HG03565 (cell line): ENCODE measurements around the gene OR2A25.
"Not testable (repeated sequence)": the region's sequence is repeated elsewhere in the genome, so short reads cannot be mapped to it uniquely, and the experiment has no call there.

ENCODE experiments used
- ATAC-seq: cut with Tn5 transposase; IDR thresholded peaks from one replicate; pipeline ENCODE4 v1.9.1; 2021; ENCODE audit warnings: mild to moderate bottlenecking, moderate library complexity; ENCODE audit not compliant: unreplicated experiment

The OR2A25 gene

GRCh38 chr7:144069511-144069910 is at the start of gene OR2A25:
Gene OR2A25, plus strand, starts transcription at chr7:144069811. Its CDS starts 4,409 bp downstream, at chr7:144074220.
- ATAC-seq: no peak

DNA sequence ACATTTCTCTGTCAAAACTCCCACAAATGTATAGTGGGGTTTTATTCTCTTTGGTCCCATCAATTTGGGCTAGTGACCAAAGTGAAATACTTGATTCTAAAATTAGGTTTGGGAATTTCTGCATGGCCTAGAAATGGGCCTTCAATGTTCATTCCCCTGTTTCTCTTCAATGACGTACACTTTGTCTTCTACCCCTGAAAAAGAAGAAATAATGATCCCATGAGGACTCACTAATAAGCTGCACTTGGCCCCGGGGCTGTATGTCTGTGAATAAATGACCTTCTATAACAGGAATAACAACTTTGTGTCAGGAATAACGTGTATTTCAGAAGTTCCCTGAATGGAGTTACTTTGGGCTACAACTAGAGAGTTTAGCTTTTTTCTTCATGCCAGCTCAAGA is 49.3 kb upstream of the OR2A25 start:
- no peak for ATAC-seq

DNA sequence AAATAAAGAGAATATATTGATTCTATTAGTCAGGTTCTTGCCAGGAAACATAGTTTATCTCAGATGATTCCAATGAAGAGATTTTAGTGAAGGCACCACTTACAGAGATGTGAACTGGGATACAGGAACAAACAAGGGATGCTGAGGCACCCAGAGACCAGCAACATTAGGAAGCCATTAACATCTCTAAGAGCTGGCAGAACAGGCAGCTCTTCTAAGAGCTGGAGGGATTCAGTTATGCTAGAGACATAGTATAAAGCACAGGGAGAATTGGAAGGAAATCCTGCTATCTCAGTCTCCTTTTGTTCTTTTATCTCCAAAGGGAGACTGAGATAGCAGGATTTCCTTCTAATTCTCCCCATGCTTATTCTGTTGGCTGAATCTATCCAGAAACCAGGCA is 47.4 kb upstream of the OR2A25 start:
- ATAC-seq: no peak

GRCh38 chr7:144023171-144023827 is 46.3 kb upstream of the OR2A25 start:
- ATAC-seq: no peak

- ATAC-seq: no peak
Observed at GRCh38 chr7:144024213-144024612, 45.4 kb upstream of the OR2A25 start.

DNA sequence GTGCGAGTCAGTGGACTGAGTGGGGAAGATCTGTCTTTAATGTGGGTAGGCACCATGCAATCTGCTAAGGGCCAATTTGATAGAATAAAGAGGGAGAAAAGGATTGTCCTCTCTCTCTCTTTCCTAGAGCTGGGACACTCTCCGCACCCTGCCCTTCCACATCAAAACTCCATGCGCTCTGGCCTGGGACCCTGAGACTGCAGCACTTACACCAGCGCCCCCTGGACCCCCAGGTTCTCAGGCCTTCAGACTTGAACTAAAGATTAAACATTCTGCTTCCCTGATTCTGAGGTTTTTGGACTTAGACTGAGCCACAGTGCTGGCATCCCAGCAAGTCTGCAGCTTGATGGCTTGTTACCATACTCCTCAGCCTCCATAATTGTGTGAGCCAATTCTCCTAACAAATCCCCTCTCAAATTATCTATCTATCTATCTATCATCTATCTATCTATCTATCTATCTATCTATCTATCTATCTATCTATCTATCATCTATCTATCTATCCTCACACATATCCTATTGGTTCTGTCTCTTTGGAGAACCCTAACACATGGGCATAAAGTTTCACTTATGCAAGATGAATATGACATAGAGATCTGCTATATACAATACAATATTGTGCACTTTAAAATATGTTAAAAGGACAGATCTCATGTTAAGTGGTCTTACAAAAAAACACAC is 43.3 kb upstream of the OR2A25 start:
- ATAC-seq: no peak

GRCh38 chr7:144027070-144027469 is 42.5 kb upstream of the OR2A25 start:
- no peak for ATAC-seq

GRCh38 chr7:144027974-144028373 is 41.6 kb upstream of the OR2A25 start:
- ATAC-seq: no peak

DNA sequence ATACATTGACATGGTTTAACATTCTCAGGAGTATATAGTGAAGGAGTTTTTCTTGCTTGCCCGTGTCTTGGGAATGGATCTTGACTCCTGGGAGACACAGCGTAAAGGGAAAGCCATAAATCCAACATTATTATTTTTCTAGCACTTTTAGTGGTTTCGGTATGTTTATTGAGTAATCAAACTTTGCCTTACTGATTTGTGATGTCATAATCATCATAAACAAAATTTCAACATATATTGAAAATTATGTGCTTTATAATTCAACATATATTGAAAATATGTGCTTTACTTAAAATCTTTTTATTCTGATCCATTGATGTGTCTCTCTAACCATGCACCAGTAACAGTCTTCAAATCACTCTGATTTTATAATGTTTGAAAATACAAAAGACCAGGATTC is 41.1 kb upstream of the OR2A25 start:
- no peak for ATAC-seq

DNA sequence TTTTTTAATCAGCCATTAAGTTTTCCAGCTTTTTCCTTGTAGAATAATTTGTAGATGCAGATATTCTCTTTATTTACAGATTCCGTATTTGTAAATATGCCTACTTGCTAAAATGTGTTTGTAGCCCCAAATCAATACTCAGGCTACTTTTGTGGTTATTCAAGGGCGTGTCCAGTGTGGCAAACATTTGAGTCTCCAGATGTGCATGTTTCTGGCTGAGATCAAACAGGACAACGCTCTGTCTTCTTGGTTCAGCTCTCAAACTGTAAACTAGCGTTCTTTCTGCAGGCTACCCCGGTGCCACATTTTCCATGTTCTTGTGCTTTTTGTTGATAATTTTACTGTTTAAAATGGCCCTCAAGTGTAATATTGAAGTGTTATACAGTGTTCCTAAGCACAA is 37.1 kb upstream of the OR2A25 start:
- no peak for ATAC-seq

DNA sequence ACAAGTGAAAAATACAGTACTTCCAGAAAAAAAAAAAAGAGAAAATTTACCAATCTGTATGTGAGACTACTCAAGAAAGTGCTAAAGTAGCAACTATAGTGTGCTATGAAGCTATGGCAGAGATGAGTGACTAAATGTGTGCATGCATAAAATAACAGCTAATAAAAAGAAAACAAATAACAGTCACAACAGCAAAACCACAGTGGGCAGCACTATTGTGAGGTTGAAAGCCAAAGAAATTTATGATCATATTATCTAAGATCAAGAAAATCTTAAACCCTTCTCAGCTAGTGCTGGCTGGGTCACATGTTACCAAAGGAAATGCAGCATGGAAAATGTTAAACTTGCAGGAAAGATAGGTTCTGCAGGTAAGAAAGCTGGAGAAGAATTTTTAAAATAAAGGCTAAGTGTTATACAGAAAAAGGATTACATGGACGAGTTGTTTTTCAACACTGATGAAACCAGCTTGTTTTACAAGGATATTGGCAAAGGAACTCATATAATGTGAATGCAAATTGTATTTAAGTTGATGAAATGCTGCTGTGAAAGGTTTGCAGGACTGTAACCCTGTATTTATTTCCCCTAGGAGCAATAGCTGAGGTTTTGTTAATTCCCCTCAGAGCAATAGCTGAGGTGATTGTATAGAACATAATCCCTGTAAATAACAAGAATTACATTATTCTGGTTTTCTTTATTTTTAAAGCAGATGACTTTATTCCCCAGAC is 36.5 kb upstream of the OR2A25 start:
- no peak for ATAC-seq

GRCh38 chr7:144035385-144035784 is 34.2 kb upstream of the OR2A25 start:
- no peak for ATAC-seq

- no peak for ATAC-seq
Observed at GRCh38 chr7:144036302-144036885, 33.2 kb upstream of the OR2A25 start.

- no peak for ATAC-seq
Observed at GRCh38 chr7:144037414-144038035, 32.1 kb upstream of the OR2A25 start.

DNA sequence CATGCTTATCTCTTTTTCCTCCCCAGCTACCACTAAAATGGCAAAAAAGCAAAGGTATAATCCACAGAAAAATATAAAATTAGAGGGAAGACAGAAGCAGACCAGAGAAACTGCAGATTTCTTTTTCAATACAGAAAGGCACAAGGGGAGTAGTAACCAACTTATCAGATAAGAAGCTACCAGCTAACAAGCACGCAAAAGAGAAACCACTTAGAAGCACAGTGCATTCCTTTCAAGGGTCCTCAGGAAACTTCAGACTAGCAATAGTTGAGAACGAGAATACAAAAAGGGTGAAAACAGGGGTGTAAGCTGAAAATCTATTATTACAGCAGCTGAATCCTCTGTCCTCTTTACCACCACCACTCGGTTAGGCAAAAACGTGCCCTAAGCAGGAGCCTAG is 30.7 kb upstream of the OR2A25 start:
- ATAC-seq: no peak

DNA sequence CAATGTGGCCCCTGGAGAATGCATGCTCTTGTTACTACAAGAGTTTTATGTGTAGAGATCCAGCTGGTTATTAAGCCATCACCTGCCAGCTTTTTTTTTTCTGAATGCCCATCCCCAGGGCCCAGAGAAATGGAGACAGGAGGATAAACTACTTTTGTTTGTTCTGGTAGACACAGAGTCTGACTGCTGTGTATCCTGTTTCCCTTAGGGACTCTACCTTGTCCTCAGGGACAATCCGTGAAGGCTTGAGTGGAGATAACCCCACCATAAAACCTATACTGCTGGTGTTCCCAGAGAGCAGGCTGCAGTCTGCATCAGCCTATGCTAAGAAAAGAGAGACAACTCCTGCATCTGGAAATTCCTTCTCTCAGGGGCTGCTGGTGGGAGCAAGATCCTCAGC is 21.0 kb upstream of the OR2A25 start, which contains the start of gene OR2A5:
Gene OR2A5, plus strand, starts transcription at position 301 of the 400 bp plus-strand sequence. CDS start 1,454 bp downstream, outside the sequence.
- no peak for ATAC-seq

DNA sequence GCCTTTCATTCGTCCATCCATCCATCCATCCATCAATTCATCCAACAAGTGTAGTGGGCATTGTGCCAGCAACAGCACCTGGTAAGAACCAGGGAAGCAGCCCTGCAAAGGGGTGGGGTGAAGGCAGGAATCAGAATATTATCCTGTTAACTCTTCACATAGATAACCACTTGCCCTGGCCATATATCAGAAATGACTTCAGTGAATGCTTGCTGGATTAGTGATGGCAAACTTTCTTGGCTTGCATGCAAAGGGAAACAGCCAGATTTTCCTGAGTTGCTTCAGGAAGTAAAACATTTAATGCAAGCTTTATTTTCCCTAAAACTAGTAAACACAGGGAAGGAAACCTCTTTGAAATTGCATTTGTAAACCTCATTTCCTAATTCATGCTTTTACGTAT is 20.1 kb upstream of the OR2A25 start:
- ATAC-seq: no peak

- no peak for ATAC-seq
Observed at GRCh38 chr7:144050093-144050492, 19.5 kb upstream of the OR2A25 start.

GRCh38 chr7:144050884-144051283 is 18.7 kb upstream of the OR2A25 start:
- not testable (repeated sequence) for ATAC-seq

- ATAC-seq: no peak
Observed at GRCh38 chr7:144057954-144058353, 11.7 kb upstream of the OR2A25 start.

DNA sequence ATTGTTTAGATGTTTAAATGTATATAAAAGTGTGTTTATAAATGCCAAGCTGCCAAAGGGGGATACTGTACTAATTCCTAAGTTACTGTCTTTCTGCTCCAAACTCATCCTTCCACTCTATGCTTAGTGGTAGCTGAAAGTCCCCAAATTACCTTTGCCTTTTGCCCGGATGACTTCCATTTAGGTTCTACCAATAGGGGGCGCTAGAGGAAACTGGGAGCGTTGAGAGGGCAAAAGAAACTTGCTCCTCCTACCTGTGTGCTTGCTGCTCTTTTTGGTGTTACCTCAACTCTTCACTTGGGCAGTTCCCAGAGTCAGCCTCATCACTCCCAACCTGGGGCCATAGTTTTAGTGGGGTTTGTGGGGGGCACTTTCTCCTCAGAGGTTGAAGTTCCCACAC is 5.9 kb upstream of the OR2A25 start:
- ATAC-seq: no peak
